ENCODE data around the gene MAD1L1. TPM values are rescaled to one million over a fixed set of nuclear protein-coding genes. Genes with fewer than 3 reads are reported as not detected.

The MAD1L1 gene
- total and polyA plus RNA-seq, 10 donors, result 47.3 to 118 (median 68.2) TPM

- TF ChIP-seq CTCF (IDR thresholded peaks at IDR 0.05 in 8 of 11, conservative IDR thresholded peaks at IDR 0.05 in 3 of 11), result no peak
- TF ChIP-seq POLR2AphosphoS5 (IDR thresholded peaks at IDR 0.05), result no peak
- TF ChIP-seq POLR2A (IDR thresholded peaks at IDR 0.05), result no peak
- H3K4me3 ChIP-seq, result no peak overlapping the region
- H3K36me3 ChIP-seq, result peaks cover 0 to 80% (median 2%) of the 10 kb centered on the region in 6 donors
- intact Hi-C loops (cut with DNase I; ENCODE audit: low total_unique reads), result no loop called here
- no peaks in the 10 kb centered on the region for H3K9me3 ChIP-seq
- no peaks in the 10 kb centered on the region for H3K27me3 ChIP-seq (replicated peaks in 1 of 7)
- DNase-seq, result no peak
- WGBS, 5 donors, result 82 to 91% (median 85%) methylated on average over 15 to 24 of the region's 24 CpGs
- peaks cover 0 to 42% (median 9%) of the 10 kb centered on the region in 6 donors for H3K4me1 ChIP-seq
- no peak overlapping the region for H3K27ac ChIP-seq
Measured at GRCh38 chr7:1908823-1909420, 323.8 kb downstream of the MAD1L1 start.

- DNase-seq, result no peak
- Histone ChIP-seq H3K4me1 (peaks cover 0 to 31% (median 4%) of the 10 kb centered on the region in 6 donors), H3K27ac (no peak overlapping the region), H3K36me3 (peaks cover 0 to 69% (median 2%) of the 10 kb centered on the region in 6 donors), H3K9me3 (no peaks in the 10 kb centered on the region), H3K4me3 (no peak overlapping the region), H3K27me3 (replicated peaks in 1 of 7) (no peaks in the 10 kb centered on the region)
- 90 to 97% (median 95%) methylated on average over 13 to 22 of the region's 22 CpGs for WGBS, 5 donors
- TF ChIP-seq POLR2AphosphoS5 (IDR thresholded peaks at IDR 0.05) (no peak), POLR2A (IDR thresholded peaks at IDR 0.05) (no peak), CTCF (IDR thresholded peaks at IDR 0.05 in 8 of 11, conservative IDR thresholded peaks at IDR 0.05 in 3 of 11) (no peak)
- intact Hi-C loops (cut with DNase I; ENCODE audit: low total_unique reads), result no loop called here
Measured at GRCh38 chr7:1907751-1908365, 324.9 kb downstream of the MAD1L1 start.

GRCh38 chr7:1906988-1907745, 325.6 kb downstream of the MAD1L1 start:
- H3K9me3 ChIP-seq, result no peaks in the 10 kb centered on the region
- intact Hi-C loops (cut with DNase I; ENCODE audit: low total_unique reads), result no loop called here
- peaks cover 0 to 27% (median under 1%) of the 10 kb centered on the region in 6 donors for H3K4me1 ChIP-seq
- no peak overlapping the region for H3K27ac ChIP-seq
- 93 to 95% (median 95%) methylated on average over 24 to 25 of the region's 25 CpGs for WGBS, 5 donors
- no peaks in the 10 kb centered on the region for H3K27me3 ChIP-seq (replicated peaks in 1 of 7)
- no peak for TF ChIP-seq POLR2A (IDR thresholded peaks at IDR 0.05)
- TF ChIP-seq CTCF (IDR thresholded peaks at IDR 0.05 in 8 of 11, conservative IDR thresholded peaks at IDR 0.05 in 3 of 11), result no peak
- TF ChIP-seq POLR2AphosphoS5 (IDR thresholded peaks at IDR 0.05), result no peak
- H3K4me3 ChIP-seq, result no peak overlapping the region
- no peak for DNase-seq
- peaks cover 0 to 62% (median 2%) of the 10 kb centered on the region in 6 donors for H3K36me3 ChIP-seq
